KMS-11 (cell line): ENCODE data around the gene TBX18.

Experiments
- H2AFZ ChIP-seq: fragments of 200-600 bp; sonication (generic); 2 replicates; pipeline ENCODE4 v1.6.1; 2016; ENCODE audit warnings: antibody characterized with exemption, mixed run types, low read depth
- H3K27ac ChIP-seq: fragments of 200-600 bp; sonication (generic); 2 replicates; pipeline ENCODE4 v1.6.1; 2016; ENCODE audit warnings: mild to moderate bottlenecking, mixed run types
- H3K27me3 ChIP-seq: fragments of 200-600 bp; sonication (generic); 2 replicates; pipeline ENCODE4 v1.6.1; 2017; ENCODE audit warnings: mild to moderate bottlenecking, low read depth, mixed run types, moderate library complexity; ENCODE audit not compliant: insufficient read depth
- H3K36me3 ChIP-seq: fragments of 200-600 bp; sonication (generic); 2 replicates; pipeline ENCODE4 v1.6.1; 2017; ENCODE audit warnings: mild to moderate bottlenecking, mixed run types; ENCODE audit not compliant: insufficient read depth
- H3K4me1 ChIP-seq: fragments of 200-600 bp; sonication (generic); 2 replicates; pipeline ENCODE4 v1.6.1; 2016; ENCODE audit warnings: mild to moderate bottlenecking, low read depth, mixed run types; ENCODE audit not compliant: poor library complexity, severe bottlenecking
- H3K4me2 ChIP-seq: fragments of 200-600 bp; sonication (generic); 2 replicates; pipeline ENCODE4 v1.7.0; 2016; ENCODE audit warnings: mild to moderate bottlenecking, mixed run types
- H3K4me3 ChIP-seq: fragments of 200-600 bp; sonication (generic); IDR thresholded peaks from 2 replicates; pipeline ENCODE4 v1.6.1; 2017; ENCODE audit warnings: low read depth, low read length, mixed read lengths; ENCODE audit not compliant: insufficient read depth
- H3K79me2 ChIP-seq: fragments of 200-600 bp; sonication (generic); 2 replicates; pipeline ENCODE4 v1.6.1; 2016; ENCODE audit warnings: low read depth, mixed run types; ENCODE audit not compliant: insufficient read depth
- H3K9ac ChIP-seq: fragments of 200-600 bp; sonication (generic); 2 replicates; pipeline ENCODE4 v1.6.1; 2016; ENCODE audit warnings: mild to moderate bottlenecking, mixed run types
- H4K20me1 ChIP-seq: fragments of 200-600 bp; sonication (generic); 2 replicates; pipeline ENCODE4 v1.6.1; 2016; ENCODE audit warnings: mild to moderate bottlenecking, mixed run types; ENCODE audit not compliant: insufficient read depth
- CTCF ChIP-seq: fragments of 200-600 bp; sonication (generic); conservative IDR thresholded peaks from 2 replicates; pipeline ENCODE4 v1.6.1; 2017; ENCODE audit warnings: low read depth, mild to moderate bottlenecking, antibody characterized with exemption, low read length, moderate library complexity, mixed read lengths

Gene TBX18

GRCh38 chr6:84752118-84752850 is 12.1 kb downstream of the TBX18 start:
- H3K4me1 ChIP-seq = no peaks in the 10 kb centered on the region
- no peak overlapping the region for H3K27ac ChIP-seq
- no peak for TF ChIP-seq CTCF
- no peak overlapping the region for H3K4me3 ChIP-seq
- no peaks in the 10 kb centered on the region for H4K20me1 ChIP-seq
- H2AFZ ChIP-seq = no peak overlapping the region
- H3K79me2 ChIP-seq = no peaks in the 10 kb centered on the region
- no peak overlapping the region for H3K9ac ChIP-seq
- no peaks in the 10 kb centered on the region for H3K36me3 ChIP-seq
- H3K27me3 ChIP-seq = no peaks in the 10 kb centered on the region
- no peak overlapping the region for H3K4me2 ChIP-seq

- TF ChIP-seq CTCF = no peak
- no peak overlapping the region for H3K27ac ChIP-seq
- H3K4me2 ChIP-seq = no peak overlapping the region
- no peak overlapping the region for H3K4me3 ChIP-seq
- no peaks in the 10 kb centered on the region for H3K4me1 ChIP-seq
- H3K9ac ChIP-seq = no peak overlapping the region
- no peaks in the 10 kb centered on the region for H3K36me3 ChIP-seq
- no peaks in the 10 kb centered on the region for H3K79me2 ChIP-seq
- no peaks in the 10 kb centered on the region for H4K20me1 ChIP-seq
- H2AFZ ChIP-seq = no peak overlapping the region
- no peaks in the 10 kb centered on the region for H3K27me3 ChIP-seq
Measured at GRCh38 chr6:84749181-84749580, 15.2 kb downstream of the TBX18 start.

GRCh38 chr6:84748376-84748775 is 16.0 kb downstream of the TBX18 start:
- TF ChIP-seq CTCF = no peak
- Histone ChIP-seq H3K27me3 (no peaks in the 10 kb centered on the region), H3K79me2 (no peaks in the 10 kb centered on the region)

GRCh38 chr6:84743616-84744015 is 20.8 kb downstream of the TBX18 start:
- H3K36me3 ChIP-seq = no peaks in the 10 kb centered on the region
- H3K27ac ChIP-seq = no peak overlapping the region
- no peaks in the 10 kb centered on the region for H3K4me1 ChIP-seq
- H3K9ac ChIP-seq = no peak overlapping the region
- no peak overlapping the region for H3K4me2 ChIP-seq
- H3K27me3 ChIP-seq = no peaks in the 10 kb centered on the region
- H3K79me2 ChIP-seq = no peaks in the 10 kb centered on the region
- no peak overlapping the region for H3K4me3 ChIP-seq
- no peaks in the 10 kb centered on the region for H4K20me1 ChIP-seq
- no peak overlapping the region for H2AFZ ChIP-seq
- no peak for TF ChIP-seq CTCF

More at GRCh38 chr6:84748376-84748775, 16.0 kb downstream of the TBX18 start:
- no peaks in the 10 kb centered on the region for H4K20me1 ChIP-seq
- H3K27ac ChIP-seq = no peak overlapping the region
- H3K4me3 ChIP-seq = no peak overlapping the region
- no peak overlapping the region for H3K4me2 ChIP-seq
- no peak overlapping the region for H3K9ac ChIP-seq
- no peaks in the 10 kb centered on the region for H3K4me1 ChIP-seq
- H2AFZ ChIP-seq = no peak overlapping the region
- H3K36me3 ChIP-seq = no peaks in the 10 kb centered on the region
